Naive thymus-derived CD4-positive, alpha-beta T cell (primary cell): Measurements from ENCODE around the gene BDH1. TPM values are rescaled to one million over a fixed set of nuclear protein-coding genes. Genes with fewer than 3 reads are reported as not detected.

Experiments
- ATAC-seq: fragments of 150-1000 bp; cut with Tn5 transposase; 2 replicates; pipeline ENCODE4 v1.10.0; 2021; ENCODE audit warnings: mild to moderate bottlenecking, moderate library complexity
- CTCF ChIA-PET: fragments of 350-600 bp; sonication (Branson Sonifier 250); formaldehyde crosslinking; loops from one replicate; lab custom pipeline; 2021; ENCODE audit warnings: antibody characterized with exemption; lab: Charles Lee
- POLR2A ChIA-PET: fragments of 350-600 bp; sonication (Branson Sonifier 250); formaldehyde crosslinking; loops from one replicate; lab custom pipeline; 2021; ENCODE audit warnings: antibody characterized with exemption, inconsistent platforms; lab: Charles Lee
- DNase-seq, 9 donors: peaks; one replicate each; pipeline versions ENCODE4 v3.0.0 to v3.0.0-alpha.2; 2020 to 2022; ENCODE audit warnings: mixed read lengths in 1 of 9
- H3K27ac ChIP-seq: one replicate; pipeline ENCODE4 v1.7.0; 2013; ENCODE audit warnings: mild to moderate bottlenecking, low read depth, low read length, moderate library complexity
- H3K27me3 ChIP-seq, 2 donors: one replicate each; pipeline ENCODE4 v1.7.0; 2013; ENCODE audit warnings: low read length in 2 of 2, mild to moderate bottlenecking in 2 of 2, moderate library complexity in 2 of 2; ENCODE audit not compliant: control insufficient read depth in 2 of 2, insufficient read depth in 2 of 2
- H3K36me3 ChIP-seq, 3 experiments: 1 replicate in 2 of 3; 2 replicates in 1 of 3; pipeline ENCODE4 v1.7.0; 2013; ENCODE audit warnings: low read length in 3 of 3, mild to moderate bottlenecking in 3 of 3, moderate library complexity in 1 of 3; ENCODE audit not compliant: insufficient read depth in 3 of 3, control insufficient read depth in 2 of 3
- H3K4me1 ChIP-seq, 2 donors: one replicate each; pipeline ENCODE4 v1.7.0; 2013; ENCODE audit warnings: low read length in 2 of 2, mild to moderate bottlenecking in 2 of 2, moderate library complexity in 1 of 2; ENCODE audit not compliant: control insufficient read depth in 2 of 2, insufficient read depth in 2 of 2
- H3K4me3 ChIP-seq: 2 replicates; pipeline ENCODE4 v1.7.0; 2013; ENCODE audit warnings: mild to moderate bottlenecking, low read length
- H3K9me3 ChIP-seq, 3 experiments: 1 replicate in 2 of 3; 2 replicates in 1 of 3; pipeline ENCODE4 v1.7.0; 2013; ENCODE audit warnings: low read length in 3 of 3; ENCODE audit not compliant: control insufficient read depth in 2 of 3
- H3K27ac Mint-ChIP-seq, 9 donors: one replicate each; pipeline ENCODE4 v1.8.0; 2020 to 2022; ENCODE audit warnings: mixed read lengths in 9 of 9, mild to moderate bottlenecking in 8 of 9, moderate library complexity in 5 of 9, inconsistent platforms in 2 of 9
- H3K27me3 Mint-ChIP-seq, 5 donors: one replicate each; pipeline ENCODE4 v1.8.0; 2021 to 2022; ENCODE audit warnings: mixed read lengths in 5 of 5, mild to moderate bottlenecking in 1 of 5
- H3K36me3 Mint-ChIP-seq, 5 donors: one replicate each; pipeline ENCODE4 v1.8.0; 2020 to 2022; ENCODE audit warnings: mixed read lengths in 5 of 5, mild to moderate bottlenecking in 3 of 5, inconsistent platforms in 1 of 5
- H3K4me1 Mint-ChIP-seq, 7 donors: one replicate each; pipeline ENCODE4 v1.8.0; 2020 to 2022; ENCODE audit warnings: mixed read lengths in 7 of 7, mild to moderate bottlenecking in 3 of 7, inconsistent platforms in 1 of 7
- H3K4me3 Mint-ChIP-seq, 10 donors: one replicate each; pipeline ENCODE4 v1.8.0; 2020 to 2022; ENCODE audit warnings: mild to moderate bottlenecking in 10 of 10, mixed read lengths in 10 of 10, moderate library complexity in 6 of 10, inconsistent platforms in 2 of 10
- H3K9me3 Mint-ChIP-seq, 11 donors: one replicate each; pipeline ENCODE4 v1.8.0; 2020 to 2022; ENCODE audit warnings: mixed read lengths in 11 of 11, mild to moderate bottlenecking in 4 of 11, inconsistent platforms in 1 of 11, moderate library complexity in 1 of 11
- intact Hi-C, 2 donors: fragments of 100-400 bp; cut with micrococcal nuclease; formaldehyde crosslinking; loops; one replicate each; pipeline ENCODE4 v1.15.1; 2023
- polyA plus RNA-seq, 2 donors: library from polyadenylated mRNA; unstranded; fragments of 300-500 nt; fragmentation: Illumina TruSeq; gene quantifications; one replicate each; pipeline ENCODE4 v1.2.3, GENCODE V29; 2021
- total RNA-seq, 6 experiments: library from RNA in 5 of 6; stranded (reverse) in 5 of 6; gene quantifications; 1 replicate in 5 of 6; 2 replicates in 1 of 6; pipeline ENCODE4 v1.2.3 and lab custom pipeline; 2021 to 2026

The BDH1 gene
- total and polyA plus RNA-seq, 7 experiments from 2014 or later: 31.3 to 105 (median 43.4) TPM

DNA sequence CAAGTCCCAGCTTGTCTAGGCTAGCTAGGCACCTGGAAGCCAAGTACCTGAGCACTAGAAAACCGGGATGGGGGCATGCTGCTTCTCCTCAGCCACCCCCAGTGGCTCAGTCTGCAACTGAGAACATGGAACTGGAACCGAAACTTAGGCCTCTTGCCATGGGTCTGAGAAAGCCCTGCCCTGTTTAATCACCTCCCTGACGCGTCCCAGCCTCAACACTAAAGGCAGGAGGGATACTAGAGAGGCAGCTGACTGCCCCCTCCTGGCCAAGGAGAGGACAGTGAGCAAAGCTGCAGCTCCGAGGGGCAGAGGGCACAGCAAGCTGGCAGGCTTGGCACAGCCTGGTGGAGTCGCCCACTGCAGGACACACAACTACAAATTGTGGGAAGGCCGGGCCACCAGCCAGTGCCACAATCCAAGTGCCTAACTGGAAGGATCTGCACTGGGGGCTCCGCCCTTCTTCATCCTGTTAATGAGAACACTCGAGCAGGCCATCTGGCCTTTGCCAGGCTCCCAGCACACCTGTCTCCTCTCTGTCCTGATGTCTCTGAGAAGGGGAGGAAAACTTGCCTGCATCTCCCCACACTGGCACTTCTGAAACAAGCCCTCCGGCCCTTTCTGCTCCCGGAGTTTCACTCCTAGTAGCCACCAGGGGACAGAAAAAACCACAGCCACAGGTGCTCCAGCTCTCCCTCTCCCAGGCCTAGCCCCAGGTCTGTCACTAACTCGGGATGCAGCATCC, 53.7 kb downstream of the BDH1 start:
- no peaks in the 10 kb centered on the region for H3K4me1 Mint-ChIP-seq
- POLR2A ChIA-PET: interaction anchor here (0.8 kb wide), 1 partner anchor 245 kb away, joined by 3 read pairs; no protein-coding TSS in a partner anchor
- intact Hi-C loops: loop anchor here in 1 of 2 donors (2.0 to 5.0 kb wide), 2 partner anchors 245 to 280 kb away; no protein-coding TSS in a partner anchor
- H3K36me3 Mint-ChIP-seq: no peaks in the 10 kb centered on the region
- H3K27ac Mint-ChIP-seq: no peak overlapping the region
- Histone ChIP-seq H3K4me1 (no peaks in the 10 kb centered on the region), H3K36me3 (no peaks in the 10 kb centered on the region), H3K4me3 (no peak overlapping the region), H3K9me3 (no peaks in the 10 kb centered on the region), H3K27ac (no peak overlapping the region), H3K27me3 (no peaks in the 10 kb centered on the region)
- no peaks in the 10 kb centered on the region for H3K27me3 Mint-ChIP-seq
- CTCF ChIA-PET: interaction anchor here (0.8 to 2.7 kb wide), 2 partner anchors 9 to 245 kb away, joined by 3 to 13 read pairs; no protein-coding TSS in a partner anchor
- DNase-seq (peak in 5 of 9 donors; percentile 19 to 41 (median 30)), ATAC-seq (peak; percentile 81)
- peaks cover 0 to 2% (median 0%) of the 10 kb centered on the region in 11 donors for H3K9me3 Mint-ChIP-seq
- no peak overlapping the region for H3K4me3 Mint-ChIP-seq

DNA sequence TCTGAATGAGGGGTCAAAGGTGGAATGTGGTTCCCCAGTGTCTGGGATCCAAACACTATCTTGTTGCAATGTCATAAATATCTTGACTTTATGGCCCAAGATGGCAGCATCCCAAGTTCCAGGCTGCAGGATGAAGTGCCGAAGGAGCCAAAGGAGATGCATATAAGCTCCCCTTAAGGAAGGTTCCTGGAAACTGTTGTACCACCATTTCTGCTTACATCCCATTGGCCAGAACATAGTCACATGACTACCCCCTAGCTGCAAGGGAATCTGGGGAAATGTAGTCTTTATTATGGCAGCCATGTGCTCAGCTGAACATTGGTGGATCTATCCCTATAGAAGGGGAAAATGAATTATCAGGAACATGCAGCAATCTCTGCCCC, 54.3 kb downstream of the BDH1 start:
- H3K36me3 Mint-ChIP-seq: no peaks in the 10 kb centered on the region
- Histone ChIP-seq H3K4me1 (no peaks in the 10 kb centered on the region), H3K36me3 (no peaks in the 10 kb centered on the region), H3K27me3 (no peaks in the 10 kb centered on the region), H3K9me3 (no peaks in the 10 kb centered on the region), H3K27ac (no peak overlapping the region), H3K4me3 (no peak overlapping the region)
- H3K9me3 Mint-ChIP-seq: peaks cover 0 to 2% (median 0%) of the 10 kb centered on the region in 11 donors
- no peak overlapping the region for H3K4me3 Mint-ChIP-seq
- intact Hi-C loops: loop anchor here in 1 of 2 donors (5.0 kb wide), 1 partner anchor 279 kb away; no protein-coding TSS in a partner anchor
- POLR2A ChIA-PET: interaction anchor here (0.5 to 0.8 kb wide), 2 partner anchors 14 to 245 kb away, joined by 3 read pairs; no protein-coding TSS in a partner anchor
- no peaks in the 10 kb centered on the region for H3K4me1 Mint-ChIP-seq
- no peak overlapping the region for H3K27ac Mint-ChIP-seq
- DNase-seq: no peak
- peak; percentile 48 for ATAC-seq
- CTCF ChIA-PET: interaction anchor here (2.7 kb wide), 1 partner anchor 245 kb away, joined by 13 read pairs; no protein-coding TSS in a partner anchor
- H3K27me3 Mint-ChIP-seq: no peaks in the 10 kb centered on the region

DNA sequence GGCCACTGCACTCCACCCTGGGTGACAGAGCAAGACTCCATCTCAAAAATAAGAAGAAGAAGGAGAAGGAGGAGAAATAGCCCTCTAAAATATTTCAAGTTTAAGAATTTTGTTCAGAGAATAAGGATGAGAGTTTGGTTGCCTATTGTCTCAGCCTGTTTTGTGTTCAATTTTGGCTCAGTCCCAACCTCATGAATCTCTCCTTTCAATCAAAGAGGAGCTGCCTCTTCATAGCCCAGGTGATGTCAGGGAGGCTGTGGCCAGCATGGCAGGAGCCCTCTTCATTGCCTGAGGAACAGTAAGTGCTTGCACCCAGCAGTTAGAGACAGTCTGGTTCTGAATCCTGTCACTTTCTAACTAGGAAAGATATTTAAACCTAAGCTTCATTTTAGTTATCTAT, 55.0 kb downstream of the BDH1 start:
- CTCF ChIA-PET: interaction anchor here (0.6 to 2.7 kb wide), 2 partner anchors 13 to 244 kb away, joined by 5 to 13 read pairs; no protein-coding TSS in a partner anchor
- no peak overlapping the region for H3K4me3 ChIP-seq
- no peaks in the 10 kb centered on the region for H3K4me1 ChIP-seq
- H3K9me3 ChIP-seq: no peaks in the 10 kb centered on the region
- no peak overlapping the region for H3K4me3 Mint-ChIP-seq
- no peak overlapping the region for H3K27ac ChIP-seq
- ATAC-seq: no peak
- H3K4me1 Mint-ChIP-seq: no peaks in the 10 kb centered on the region
- no peak for DNase-seq
- no peaks in the 10 kb centered on the region for H3K36me3 Mint-ChIP-seq
- POLR2A ChIA-PET: interaction anchor here (0.5 kb wide), 1 partner anchor 15 kb away, joined by 3 read pairs; no protein-coding TSS in a partner anchor
- H3K27ac Mint-ChIP-seq: no peak overlapping the region
- H3K27me3 ChIP-seq: no peaks in the 10 kb centered on the region
- peaks cover 0 to 2% (median 0%) of the 10 kb centered on the region in 11 donors for H3K9me3 Mint-ChIP-seq
- intact Hi-C loops: loop anchor here in 1 of 2 donors (5.0 kb wide), 1 partner anchor 279 kb away; no protein-coding TSS in a partner anchor
- no peaks in the 10 kb centered on the region for H3K36me3 ChIP-seq
- H3K27me3 Mint-ChIP-seq: no peaks in the 10 kb centered on the region

DNA sequence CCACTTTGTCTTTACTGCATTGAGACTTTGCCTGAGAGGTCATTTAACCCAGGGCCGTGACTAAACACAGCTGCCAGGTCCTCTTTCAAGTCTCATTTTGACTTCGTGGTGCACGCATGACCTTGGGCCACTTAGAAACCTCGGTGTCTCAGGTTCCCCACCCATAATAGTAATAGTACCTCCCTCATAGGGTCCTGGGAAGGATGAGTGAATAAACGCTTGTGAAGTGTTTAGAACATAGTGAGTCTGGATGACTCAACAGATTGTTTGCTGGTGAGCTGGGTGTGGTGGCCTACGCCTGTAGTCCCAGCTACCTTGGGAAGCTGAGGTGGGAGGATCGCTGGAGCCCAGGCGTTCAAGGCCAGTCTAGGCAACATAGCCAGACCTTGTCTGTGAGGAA, 56.3 kb downstream of the BDH1 start:
- H3K27me3 Mint-ChIP-seq: no peaks in the 10 kb centered on the region
- Histone ChIP-seq H3K4me1 (no peaks in the 10 kb centered on the region), H3K36me3 (no peaks in the 10 kb centered on the region), H3K27me3 (no peaks in the 10 kb centered on the region), H3K9me3 (no peaks in the 10 kb centered on the region), H3K4me3 (no peak overlapping the region), H3K27ac (no peak overlapping the region)
- ChIA-PET POLR2A (no interaction called here), CTCF (no interaction called here)
- DNase-seq (no peak), ATAC-seq (no peak)
- H3K36me3 Mint-ChIP-seq: no peaks in the 10 kb centered on the region
- H3K4me1 Mint-ChIP-seq: no peaks in the 10 kb centered on the region
- H3K9me3 Mint-ChIP-seq: peaks cover 0 to 2% (median 0%) of the 10 kb centered on the region in 11 donors
- H3K27ac Mint-ChIP-seq: no peak overlapping the region
- intact Hi-C loops: no loop called here
- H3K4me3 Mint-ChIP-seq: no peak overlapping the region

DNA sequence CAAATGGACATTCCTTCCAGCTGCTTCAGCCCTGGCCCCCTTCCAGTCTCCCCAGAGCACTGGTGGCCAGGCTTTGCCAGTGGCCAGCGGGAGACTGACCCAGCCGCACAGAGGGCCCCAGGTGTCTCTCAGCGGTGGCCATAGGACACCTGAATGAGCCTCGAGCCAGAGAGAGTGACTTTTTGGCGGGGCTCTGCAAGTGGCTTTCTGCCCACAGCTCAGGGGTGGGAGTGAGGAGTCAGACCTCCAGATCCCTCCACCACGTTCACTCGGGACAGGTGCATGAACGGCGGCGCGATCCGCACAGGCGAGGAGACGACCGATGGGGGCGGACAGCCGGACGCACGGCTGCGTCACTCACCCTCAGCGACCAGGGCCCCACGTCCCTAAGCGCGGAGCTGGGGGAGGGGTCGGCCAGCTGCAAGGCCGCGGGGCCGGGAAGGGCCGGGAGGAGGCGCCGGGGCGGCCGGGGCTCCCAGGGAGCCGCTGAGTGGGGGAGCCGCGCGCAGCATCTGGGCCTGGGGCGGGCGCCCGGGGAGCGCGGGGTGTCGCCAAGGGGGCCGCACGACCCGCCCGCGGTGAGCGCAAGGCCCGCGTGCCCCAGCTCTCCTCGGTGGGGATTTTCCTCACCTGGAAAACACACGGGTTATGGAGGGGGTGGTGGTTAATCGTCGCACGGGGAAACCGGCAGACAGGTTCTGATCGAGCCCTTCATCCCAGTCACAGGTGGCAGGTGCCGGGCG, 57.1 kb downstream of the BDH1 start:
- ChIA-PET CTCF (no interaction called here), POLR2A (no interaction called here)
- peaks cover 0 to 2% (median 0%) of the 10 kb centered on the region in 5 donors for H3K27me3 Mint-ChIP-seq
- Histone ChIP-seq H3K36me3 (no peaks in the 10 kb centered on the region), H3K4me1 (no peaks in the 10 kb centered on the region), H3K27me3 (no peaks in the 10 kb centered on the region), H3K4me3 (no peak overlapping the region), H3K27ac (no peak overlapping the region), H3K9me3 (no peaks in the 10 kb centered on the region)
- ATAC-seq: no peak
- no peaks in the 10 kb centered on the region for H3K36me3 Mint-ChIP-seq
- intact Hi-C loops: no loop called here
- peaks cover 0 to 2% (median 0%) of the 10 kb centered on the region in 11 donors for H3K9me3 Mint-ChIP-seq
- H3K27ac Mint-ChIP-seq: no peak overlapping the region
- no peaks in the 10 kb centered on the region for H3K4me1 Mint-ChIP-seq
- DNase-seq: no peak
- H3K4me3 Mint-ChIP-seq: no peak overlapping the region

DNA sequence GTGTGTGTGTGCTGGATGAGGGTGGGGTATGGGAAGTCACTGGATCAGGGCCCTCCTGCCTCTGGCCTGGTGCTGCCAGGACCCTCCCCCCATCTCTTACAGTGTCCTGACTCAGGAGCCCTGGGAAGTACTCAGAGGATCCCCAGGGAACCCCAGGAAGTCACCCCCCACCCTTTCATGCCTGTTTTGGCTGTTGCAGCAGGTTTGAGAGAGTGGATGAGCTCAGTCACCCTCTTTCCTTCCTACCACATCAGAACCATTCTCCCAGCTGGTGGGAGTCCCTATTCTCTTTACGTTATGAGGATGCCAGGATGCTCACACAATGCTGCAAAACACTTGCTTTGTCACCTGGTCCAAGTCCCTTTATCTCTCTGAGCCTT, 59.0 kb downstream of the BDH1 start:
- Mint-ChIP-seq H3K27ac (no peak overlapping the region), H3K9me3 (peaks cover 0 to 2% (median 0%) of the 10 kb centered on the region in 11 donors), H3K27me3 (peaks cover 0 to 4% (median 0%) of the 10 kb centered on the region in 5 donors), H3K36me3 (no peaks in the 10 kb centered on the region), H3K4me1 (no peaks in the 10 kb centered on the region), H3K4me3 (no peak overlapping the region)
- Histone ChIP-seq H3K4me1 (no peaks in the 10 kb centered on the region), H3K9me3 (no peaks in the 10 kb centered on the region), H3K4me3 (no peak overlapping the region), H3K27me3 (no peaks in the 10 kb centered on the region), H3K27ac (no peak overlapping the region), H3K36me3 (no peaks in the 10 kb centered on the region)
- intact Hi-C loops: no loop called here
- ChIA-PET POLR2A (interaction anchor here (0.6 kb wide), 1 partner anchor 71 kb away, joined by 3 read pairs; no protein-coding TSS in a partner anchor), CTCF (interaction anchor here (0.6 kb wide), 1 partner anchor 44 kb away, joined by 3 read pairs; no protein-coding TSS in a partner anchor)
- no peak for ATAC-seq
- DNase-seq: no peak
